Measurements from ENCODE around the gene KCNJ5. TPM values are rescaled to one million over a fixed set of nuclear protein-coding genes. Genes with fewer than 3 reads are reported as not detected.

KCNJ5 gene
- total RNA-seq, 1 experiment from 2014 or later, result not detected

DNA sequence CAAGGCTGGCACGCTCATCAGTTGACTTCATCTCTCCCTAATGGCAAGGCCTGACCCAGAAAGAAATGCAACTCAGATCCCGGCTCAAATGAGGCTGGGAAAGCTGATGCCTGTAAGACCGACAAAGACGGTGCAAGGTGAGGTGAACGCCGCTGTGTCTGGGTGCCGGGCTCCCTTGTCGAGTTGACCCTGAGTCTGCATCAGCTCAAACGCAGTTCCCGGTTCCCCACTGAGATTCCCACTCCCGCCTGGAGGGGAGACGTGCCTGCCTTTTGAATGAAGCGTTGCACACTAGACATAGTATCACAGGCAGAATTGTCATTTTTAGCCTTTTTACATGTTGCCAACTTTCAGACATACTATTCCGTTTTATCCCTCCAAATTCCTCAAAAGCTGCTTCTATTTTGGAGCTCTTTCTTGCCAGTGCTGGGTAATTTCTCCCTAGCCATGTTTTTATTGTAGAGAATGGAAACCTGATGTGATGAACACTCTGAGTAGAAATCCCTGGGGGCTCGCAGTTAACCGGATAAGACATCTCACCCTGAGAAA, 52.3 kb downstream of the KCNJ5 start:
- Mint-ChIP-seq H3K27ac (ENCODE audit: unreplicated experiment) (no peak overlapping the region), H3K4me3 (ENCODE audit: unreplicated experiment) (no peak overlapping the region), H3K27me3 (ENCODE audit: insufficient read depth, unreplicated experiment) (peaks cover 5% of the 10 kb centered on the region), H3K9me3 (ENCODE audit: unreplicated experiment) (no peaks in the 10 kb centered on the region), H3K4me1 (ENCODE audit: low read depth, unreplicated experiment) (no peaks in the 10 kb centered on the region), H3K36me3 (ENCODE audit: insufficient read depth, unreplicated experiment) (no peaks in the 10 kb centered on the region)
- ChIA-PET CTCF (interaction anchor here (0.5 to 2.2 kb wide), 4 partner anchors 13 to 341 kb away, joined by 3 to 5 read pairs (median 4); no protein-coding TSS in a partner anchor), POLR2A (no interaction called here)
- Histone ChIP-seq H3K9me3 (no peaks in the 10 kb centered on the region), H3K36me3 (ENCODE audit: control insufficient read depth, insufficient read depth, low read length) (no peaks in the 10 kb centered on the region), H3K4me3 (ENCODE audit: low read depth, low read length) (no peak overlapping the region), H3K27me3 (replicated peaks; ENCODE audit: control insufficient read depth, insufficient read depth, low read length) (peaks cover 7% of the 10 kb centered on the region), H3K4me1 (no peaks in the 10 kb centered on the region)
- TF ChIP-seq, protein P1, sequence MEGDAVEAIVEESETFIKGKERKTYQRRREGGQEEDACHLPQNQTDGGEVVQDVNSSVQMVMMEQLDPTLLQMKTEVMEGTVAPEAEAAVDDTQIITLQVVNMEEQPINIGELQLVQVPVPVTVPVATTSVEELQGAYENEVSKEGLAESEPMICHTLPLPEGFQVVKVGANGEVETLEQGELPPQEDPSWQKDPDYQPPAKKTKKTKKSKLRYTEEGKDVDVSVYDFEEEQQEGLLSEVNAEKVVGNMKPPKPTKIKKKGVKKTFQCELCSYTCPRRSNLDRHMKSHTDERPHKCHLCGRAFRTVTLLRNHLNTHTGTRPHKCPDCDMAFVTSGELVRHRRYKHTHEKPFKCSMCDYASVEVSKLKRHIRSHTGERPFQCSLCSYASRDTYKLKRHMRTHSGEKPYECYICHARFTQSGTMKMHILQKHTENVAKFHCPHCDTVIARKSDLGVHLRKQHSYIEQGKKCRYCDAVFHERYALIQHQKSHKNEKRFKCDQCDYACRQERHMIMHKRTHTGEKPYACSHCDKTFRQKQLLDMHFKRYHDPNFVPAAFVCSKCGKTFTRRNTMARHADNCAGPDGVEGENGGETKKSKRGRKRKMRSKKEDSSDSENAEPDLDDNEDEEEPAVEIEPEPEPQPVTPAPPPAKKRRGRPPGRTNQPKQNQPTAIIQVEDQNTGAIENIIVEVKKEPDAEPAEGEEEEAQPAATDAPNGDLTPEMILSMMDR (IDR thresholded peaks at IDR 0.05; ENCODE audit: insufficient read depth in 1 of 2, low read depth in 1 of 2, low read length in 1 of 2, severe bottlenecking in 1 of 2, unreplicated experiment in 1 of 2), result no peak
- intact Hi-C loops (cut with micrococcal nuclease; ENCODE audit: unreplicated experiment), result no loop called here
- DNase-seq, result no peak
- no TSS peak for BruUV-seq (replicated peaks)

DNA sequence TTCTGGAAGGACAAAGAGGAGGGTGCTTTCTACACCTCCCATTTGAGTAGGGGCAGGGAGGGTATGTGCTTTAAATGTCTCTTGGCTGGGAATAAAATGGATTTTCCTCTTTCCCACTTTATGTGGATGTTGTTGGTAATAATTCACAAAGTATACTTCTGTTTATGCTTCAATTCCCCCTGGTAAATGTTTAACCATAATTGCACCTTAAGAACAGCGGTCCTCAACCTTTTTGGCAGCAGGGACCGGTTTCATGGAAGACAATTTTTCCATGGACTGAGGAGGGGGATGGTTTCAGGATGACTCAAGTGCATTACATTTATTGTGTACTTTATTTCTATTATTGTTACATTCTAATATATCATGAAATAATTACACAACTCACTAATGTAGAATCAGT, 55.5 kb downstream of the KCNJ5 start:
- ChIA-PET POLR2A (no interaction called here), CTCF (interaction anchor here (1.1 to 2.5 kb wide), 3 partner anchors 10 to 62 kb away, joined by 3 to 15 read pairs (median 3); no protein-coding TSS in a partner anchor)
- Histone ChIP-seq H3K9me3 (no peaks in the 10 kb centered on the region), H3K27me3 (replicated peaks; ENCODE audit: control insufficient read depth, insufficient read depth, low read length) (0 out of 2 replicates have a peak, but pooled peaks cover 2% of the 10 kb centered on the region), H3K4me1 (no peaks in the 10 kb centered on the region), H3K4me3 (ENCODE audit: low read depth, low read length) (no peak overlapping the region), H3K36me3 (ENCODE audit: control insufficient read depth, insufficient read depth, low read length) (no peaks in the 10 kb centered on the region)
- DNase-seq, result no peak
- no peaks in the 10 kb centered on the region for H3K4me1 Mint-ChIP-seq (ENCODE audit: low read depth, unreplicated experiment)
- no peak overlapping the region for H3K4me3 Mint-ChIP-seq (ENCODE audit: unreplicated experiment)
- no TSS peak for BruUV-seq (replicated peaks)
- H3K36me3 Mint-ChIP-seq (ENCODE audit: insufficient read depth, unreplicated experiment), result no peaks in the 10 kb centered on the region
- no peak overlapping the region for H3K27ac Mint-ChIP-seq (ENCODE audit: unreplicated experiment)
- intact Hi-C loops (cut with micrococcal nuclease; ENCODE audit: unreplicated experiment), result no loop called here
- no peaks in the 10 kb centered on the region for H3K9me3 Mint-ChIP-seq (ENCODE audit: unreplicated experiment)
- peaks cover 5% of the 10 kb centered on the region for H3K27me3 Mint-ChIP-seq (ENCODE audit: insufficient read depth, unreplicated experiment)
- TF ChIP-seq, protein P1 (IDR thresholded peaks at IDR 0.05; ENCODE audit: insufficient read depth in 1 of 2, low read depth in 1 of 2, low read length in 1 of 2, severe bottlenecking in 1 of 2, unreplicated experiment in 1 of 2), result no peak

DNA sequence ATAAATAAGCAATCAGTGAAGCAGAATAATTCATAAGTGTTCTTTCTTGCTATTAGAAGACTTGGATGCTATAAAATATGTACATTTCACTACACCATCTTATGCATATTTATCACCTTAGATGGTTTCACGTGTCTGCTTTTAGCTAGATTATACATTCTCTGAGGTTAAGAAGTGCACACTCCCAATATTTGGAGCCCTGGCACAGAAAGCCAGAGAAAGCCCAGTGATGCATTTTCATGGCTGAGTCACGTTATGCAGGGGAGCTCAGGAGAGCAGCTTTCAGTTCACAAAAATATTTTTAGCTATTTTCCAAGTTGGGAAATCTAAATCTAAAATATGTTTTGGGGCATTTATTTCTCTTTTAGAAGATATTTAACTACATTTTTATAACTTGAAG, 56.6 kb downstream of the KCNJ5 start:
- H3K9me3 Mint-ChIP-seq (ENCODE audit: unreplicated experiment), result no peaks in the 10 kb centered on the region
- H3K4me3 ChIP-seq (ENCODE audit: low read depth, low read length), result no peak overlapping the region
- no peaks in the 10 kb centered on the region for H3K4me1 Mint-ChIP-seq (ENCODE audit: low read depth, unreplicated experiment)
- no peak overlapping the region for H3K4me3 Mint-ChIP-seq (ENCODE audit: unreplicated experiment)
- no peak overlapping the region for H3K27ac Mint-ChIP-seq (ENCODE audit: unreplicated experiment)
- peaks cover 6% of the 10 kb centered on the region for H3K27me3 Mint-ChIP-seq (ENCODE audit: insufficient read depth, unreplicated experiment)
- BruUV-seq (replicated peaks), result no TSS peak
- TF ChIP-seq, protein P1 (IDR thresholded peaks at IDR 0.05; ENCODE audit: insufficient read depth in 1 of 2, low read depth in 1 of 2, low read length in 1 of 2, severe bottlenecking in 1 of 2, unreplicated experiment in 1 of 2), result no peak
- no peaks in the 10 kb centered on the region for H3K9me3 ChIP-seq
- CTCF ChIA-PET, result interaction anchor here (0.9 to 2.5 kb wide), 6 partner anchors 9 to 67 kb away, joined by 3 to 15 read pairs (median 4); no protein-coding TSS in a partner anchor
- intact Hi-C loops (cut with micrococcal nuclease; ENCODE audit: unreplicated experiment), result loop anchor here (1.0 kb wide), 1 partner anchor 63 kb away; no protein-coding TSS in a partner anchor
- H3K36me3 ChIP-seq (ENCODE audit: control insufficient read depth, insufficient read depth, low read length), result no peaks in the 10 kb centered on the region
- H3K36me3 Mint-ChIP-seq (ENCODE audit: insufficient read depth, unreplicated experiment), result no peaks in the 10 kb centered on the region
- no peak for DNase-seq
- H3K4me1 ChIP-seq, result no peaks in the 10 kb centered on the region
- H3K27me3 ChIP-seq (replicated peaks; ENCODE audit: control insufficient read depth, insufficient read depth, low read length), result 0 out of 2 replicates have a peak, but pooled peaks cover 2% of the 10 kb centered on the region
- POLR2A ChIA-PET, result no interaction called here
